ENCODE measurements around the gene USP21.

GRCh38 chr1:161121834-161122233 is 37.5 kb upstream of the USP21 start:
- no peak for TF ChIP-seq POLR2AphosphoS5 (IDR thresholded peaks at IDR 0.05)
- TF ChIP-seq CTCF (IDR thresholded peaks at IDR 0.05) = no peak
